Trophoblast cell (in vitro differentiated cells and primary cell): Measurements from ENCODE around the gene AR.

Experiments used
- DNase-seq, 2 donors: peaks; one replicate each; pipeline ENCODE4 v3.0.0-alpha.2; 2016
- H2AFZ ChIP-seq: 2 replicates; pipeline ENCODE4 v1.6.1; 2013; ENCODE audit warnings: low read length, moderate library complexity, mild to moderate bottlenecking; ENCODE audit not compliant: insufficient read depth, poor library complexity
- H2AK5ac ChIP-seq: 2 replicates; pipeline ENCODE4 v1.6.1; 2013; ENCODE audit warnings: mild to moderate bottlenecking, low read length
- H2BK120ac ChIP-seq: 2 replicates; pipeline ENCODE4 v1.6.1; 2013; ENCODE audit warnings: low read length, mild to moderate bottlenecking, moderate library complexity; ENCODE audit not compliant: insufficient read depth, poor library complexity
- H2BK12ac ChIP-seq: 2 replicates; pipeline ENCODE4 v1.6.1; 2013; ENCODE audit warnings: mild to moderate bottlenecking, low read length, moderate library complexity
- H2BK5ac ChIP-seq: 2 replicates; pipeline ENCODE4 v1.6.1; 2013; ENCODE audit warnings: low read length, low read depth, moderate library complexity, mild to moderate bottlenecking; ENCODE audit not compliant: poor library complexity
- H3K14ac ChIP-seq: 2 replicates; pipeline ENCODE4 v1.6.1; 2013; ENCODE audit warnings: mild to moderate bottlenecking, low read length
- H3K18ac ChIP-seq: 2 replicates; pipeline ENCODE4 v1.6.1; 2013; ENCODE audit warnings: mild to moderate bottlenecking, low read length
- H3K23ac ChIP-seq: 2 replicates; pipeline ENCODE4 v1.6.1; 2013; ENCODE audit warnings: low read length
- H3K27ac ChIP-seq: 2 replicates; pipeline ENCODE4 v1.5.1; 2013; ENCODE audit warnings: low read depth, mild to moderate bottlenecking, inconsistent platforms, low read length, moderate library complexity
- H3K27me3 ChIP-seq: 2 replicates; pipeline ENCODE4 v1.6.1; 2013; ENCODE audit warnings: inconsistent platforms, mild to moderate bottlenecking, low read length, moderate library complexity; ENCODE audit not compliant: insufficient read depth
- H3K36me3 ChIP-seq, 2 experiments: 1 replicate in 1 of 2; 2 replicates in 1 of 2; pipeline ENCODE4 v1.6.1; 2013; ENCODE audit warnings: low read length in 2 of 2, mild to moderate bottlenecking in 2 of 2, moderate library complexity in 1 of 2; ENCODE audit not compliant: insufficient read depth in 2 of 2, control insufficient read depth in 1 of 2
- H3K4ac ChIP-seq: 2 replicates; pipeline ENCODE4 v1.6.1; 2013; ENCODE audit warnings: low read depth, mild to moderate bottlenecking, low read length, moderate library complexity
- H3K4me1 ChIP-seq, 2 experiments: 1 replicate in 1 of 2; 2 replicates in 1 of 2; pipeline ENCODE4 v1.6.1; 2013; ENCODE audit warnings: low read length in 2 of 2, mild to moderate bottlenecking in 2 of 2, moderate library complexity in 1 of 2; ENCODE audit not compliant: insufficient read depth in 2 of 2, control insufficient read depth in 1 of 2
- H3K4me2 ChIP-seq: 2 replicates; pipeline ENCODE4 v1.6.1; 2013; ENCODE audit warnings: inconsistent platforms, mild to moderate bottlenecking, low read length, moderate library complexity
- H3K4me3 ChIP-seq: 2 replicates; pipeline ENCODE4 v1.5.1; 2013; ENCODE audit warnings: mild to moderate bottlenecking, low read depth, low read length, inconsistent platforms
- H3K79me1 ChIP-seq: one replicate; pipeline ENCODE4 v1.6.1; 2013; ENCODE audit warnings: low read length
- H3K79me2 ChIP-seq: 2 replicates; pipeline ENCODE4 v1.6.1; 2013; ENCODE audit warnings: low read length, mild to moderate bottlenecking; ENCODE audit not compliant: control insufficient read depth, insufficient read depth, poor library complexity
- H3K9ac ChIP-seq: 2 replicates; pipeline ENCODE4 v1.6.1; 2013; ENCODE audit warnings: mild to moderate bottlenecking, low read length
- H3K9me3 ChIP-seq: 2 replicates; pipeline ENCODE4 v1.6.1; 2013; ENCODE audit warnings: low read depth, mild to moderate bottlenecking, control low read depth, inconsistent platforms, low read length; ENCODE audit not compliant: insufficient read depth
- H4K12ac ChIP-seq: 2 replicates; pipeline ENCODE4 v1.6.1; 2013; ENCODE audit warnings: low read depth, mild to moderate bottlenecking, low read length, moderate library complexity
- H4K8ac ChIP-seq: 2 replicates; pipeline ENCODE4 v1.6.1; 2013; ENCODE audit warnings: low read depth, mild to moderate bottlenecking, low read length, moderate library complexity
- H4K91ac ChIP-seq: one replicate; pipeline ENCODE4 v1.6.1; 2013; ENCODE audit warnings: low read depth, mild to moderate bottlenecking, low read length, moderate library complexity
- WGBS: extraction: QIAGEN DNeasy Blood & Tissue Kit; methylation state at CpG from one replicate; pipeline ENCODE4 v1.1.7; 2013; ENCODE audit warnings: missing lambda C conversion rate; ENCODE audit not compliant: insufficient read length, insufficient coverage; ENCODE audit errors: extremely low coverage; 5-methylcytosine and 5-hydroxymethylcytosine counted together

The AR gene

DNA sequence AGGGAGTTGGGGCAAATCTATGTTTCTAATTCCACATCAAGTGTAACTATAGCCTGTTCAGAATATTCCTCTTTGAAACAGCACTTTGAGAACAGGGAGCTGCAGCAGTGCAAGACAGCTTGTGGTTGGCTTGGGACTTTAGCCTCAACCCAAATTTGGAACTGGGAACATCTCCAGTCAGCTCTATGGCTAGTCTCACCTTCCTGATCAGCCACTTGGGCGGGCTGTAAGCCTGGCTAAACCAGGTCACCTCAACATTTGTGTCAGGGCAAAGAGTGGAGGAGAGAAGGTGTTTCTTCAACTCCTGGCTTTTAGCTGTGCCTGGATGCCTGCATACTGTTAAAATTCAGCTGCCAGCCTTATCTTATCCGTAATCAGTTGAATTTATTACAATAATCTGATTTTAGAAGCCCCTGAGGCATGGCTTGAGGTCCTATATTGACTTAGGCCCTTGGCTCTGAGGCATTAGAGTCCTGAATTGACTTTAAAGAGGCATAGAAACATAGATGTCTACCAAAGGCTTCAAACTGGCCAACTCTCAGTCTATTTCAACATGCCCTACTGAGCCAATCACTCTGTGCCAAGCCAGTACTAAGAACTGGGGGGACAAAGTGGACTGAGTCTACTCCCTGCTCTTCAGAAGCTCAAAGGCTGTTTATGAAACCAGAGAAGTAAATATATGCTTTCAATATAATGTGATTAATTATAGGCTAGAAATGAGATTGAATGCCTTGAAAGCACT lies 18.7 kb upstream of the AR start:
- Histone ChIP-seq H2BK120ac (no peak overlapping the region), H3K4me2 (no peak overlapping the region), H4K12ac (no peak overlapping the region)

DNA sequence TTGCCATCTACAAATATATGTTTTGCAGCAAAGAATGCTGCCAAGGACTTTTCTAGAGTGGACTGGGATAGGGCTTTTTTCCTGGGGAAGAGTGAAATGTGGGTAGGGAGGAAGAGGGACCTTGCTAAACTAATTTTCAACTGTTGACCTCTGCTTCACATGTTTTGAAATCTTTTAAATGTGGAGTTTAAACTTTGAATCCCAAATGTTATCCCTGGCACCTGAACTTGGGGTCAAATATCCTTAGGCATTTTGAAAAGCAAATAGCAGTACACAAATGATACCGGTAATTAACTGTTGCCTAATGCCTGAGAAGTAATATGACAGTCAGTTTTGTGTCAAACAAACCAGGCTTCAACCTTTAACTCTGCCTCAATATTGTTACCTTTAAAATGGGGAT lies 7.3 kb upstream of the AR start:
- Histone ChIP-seq H3K36me3 (no peaks in the 10 kb centered on the region), H3K14ac (no peak overlapping the region), H3K9me3 (no peaks in the 10 kb centered on the region), H4K8ac (no peak overlapping the region), H4K91ac (no peak overlapping the region), H3K4me1 (no peaks in the 10 kb centered on the region), H3K23ac (no peak overlapping the region), H3K27me3 (no peaks in the 10 kb centered on the region), H2AK5ac (no peak overlapping the region), H3K4me2 (no peak overlapping the region), H3K18ac (no peak overlapping the region), H3K79me2 (no peaks in the 10 kb centered on the region), H3K4me3 (no peak overlapping the region), H2BK12ac (no peak overlapping the region), H3K9ac (no peak overlapping the region), H3K79me1 (no peaks in the 10 kb centered on the region), H2AFZ (no peak overlapping the region), H3K4ac (no peak overlapping the region), H3K27ac (no peak overlapping the region), H2BK5ac (no peak overlapping the region), H2BK120ac (no peak overlapping the region), H4K12ac (no peak overlapping the region)
- WGBS, result no CpG with 5 or more reads among the region's 1 CpG
- no peak for DNase-seq

More for the DNA sequence above, 18.7 kb upstream of the AR start:
- no CpG with 5 or more reads among the region's 2 CpGs for WGBS
- Histone ChIP-seq H3K9me3 (no peaks in the 10 kb centered on the region), H3K18ac (no peak overlapping the region), H3K79me1 (no peaks in the 10 kb centered on the region), H3K27ac (no peak overlapping the region), H2AFZ (no peak overlapping the region), H3K79me2 (no peaks in the 10 kb centered on the region), H2BK12ac (no peak overlapping the region), H3K14ac (no peak overlapping the region), H3K23ac (no peak overlapping the region), H3K36me3 (no peaks in the 10 kb centered on the region), H3K9ac (no peak overlapping the region), H2BK5ac (no peak overlapping the region), H4K91ac (no peak overlapping the region), H3K4ac (no peak overlapping the region), H3K4me3 (no peak overlapping the region), H3K27me3 (no peaks in the 10 kb centered on the region), H3K4me1 (no peaks in the 10 kb centered on the region), H4K8ac (no peak overlapping the region), H2AK5ac (no peak overlapping the region)
- DNase-seq, result peak in 1 of 2 donors; percentile 25

DNA sequence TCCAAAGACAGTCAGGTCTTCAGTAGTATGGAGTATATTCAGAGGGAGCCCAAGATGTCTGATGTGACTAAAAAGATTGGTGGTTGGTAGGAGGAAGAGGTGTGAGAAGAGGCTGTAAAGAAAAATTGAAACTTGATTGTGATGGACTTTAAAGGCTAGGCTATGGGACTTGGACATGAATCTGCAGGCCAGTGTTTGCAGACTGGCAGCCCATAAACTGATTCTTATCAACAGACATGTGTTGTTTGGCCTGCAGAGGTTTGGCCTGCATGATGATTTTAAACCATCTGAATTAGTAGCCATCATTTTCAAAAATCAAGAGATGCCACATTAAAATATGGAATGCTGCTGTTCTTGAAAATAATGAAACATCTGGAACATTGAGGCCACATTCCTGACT lies 5.4 kb upstream of the AR start:
- Histone ChIP-seq H2AFZ (no peak overlapping the region), H2BK120ac (no peak overlapping the region)

DNA sequence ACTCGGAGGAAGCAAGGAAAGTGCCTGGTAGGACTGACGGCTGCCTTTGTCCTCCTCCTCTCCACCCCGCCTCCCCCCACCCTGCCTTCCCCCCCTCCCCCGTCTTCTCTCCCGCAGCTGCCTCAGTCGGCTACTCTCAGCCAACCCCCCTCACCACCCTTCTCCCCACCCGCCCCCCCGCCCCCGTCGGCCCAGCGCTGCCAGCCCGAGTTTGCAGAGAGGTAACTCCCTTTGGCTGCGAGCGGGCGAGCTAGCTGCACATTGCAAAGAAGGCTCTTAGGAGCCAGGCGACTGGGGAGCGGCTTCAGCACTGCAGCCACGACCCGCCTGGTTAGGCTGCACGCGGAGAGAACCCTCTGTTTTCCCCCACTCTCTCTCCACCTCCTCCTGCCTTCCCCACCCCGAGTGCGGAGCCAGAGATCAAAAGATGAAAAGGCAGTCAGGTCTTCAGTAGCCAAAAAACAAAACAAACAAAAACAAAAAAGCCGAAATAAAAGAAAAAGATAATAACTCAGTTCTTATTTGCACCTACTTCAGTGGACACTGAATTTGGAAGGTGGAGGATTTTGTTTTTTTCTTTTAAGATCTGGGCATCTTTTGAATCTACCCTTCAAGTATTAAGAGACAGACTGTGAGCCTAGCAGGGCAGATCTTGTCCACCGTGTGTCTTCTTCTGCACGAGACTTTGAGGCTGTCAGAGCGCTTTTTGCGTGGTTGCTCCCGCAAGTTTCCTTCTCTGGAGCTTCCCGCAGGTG lies 637 bp downstream of the AR start:
- no peak overlapping the region for H4K12ac ChIP-seq
- H2BK12ac ChIP-seq, result no peak overlapping the region
- H3K4ac ChIP-seq, result no peak overlapping the region
- H3K36me3 ChIP-seq, result no peaks in the 10 kb centered on the region
- H2AFZ ChIP-seq, result no peak overlapping the region
- no peak overlapping the region for H2BK120ac ChIP-seq
- H3K4me3 ChIP-seq, result peak overlapping the region; percentile 61
- H3K27ac ChIP-seq, result no peak overlapping the region
- H3K4me2 ChIP-seq, result peak overlapping the region; percentile 89
- no peak overlapping the region for H4K91ac ChIP-seq
- no peaks in the 10 kb centered on the region for H3K27me3 ChIP-seq
- no peak for DNase-seq
- no peak overlapping the region for H3K9ac ChIP-seq
- peaks cover 0 to 10% of the 10 kb centered on the region in 2 experiments for H3K4me1 ChIP-seq
- H3K14ac ChIP-seq, result no peak overlapping the region
- no peaks in the 10 kb centered on the region for H3K79me2 ChIP-seq
- H3K9me3 ChIP-seq, result no peaks in the 10 kb centered on the region
- no peak overlapping the region for H2AK5ac ChIP-seq
- no CpG with 5 or more reads among the region's 30 CpGs for WGBS
- no peak overlapping the region for H3K18ac ChIP-seq
- no peak overlapping the region for H2BK5ac ChIP-seq
- H3K79me1 ChIP-seq, result peaks cover 2% of the 10 kb centered on the region
- no peak overlapping the region for H4K8ac ChIP-seq
- H3K23ac ChIP-seq, result no peak overlapping the region

More for the DNA sequence above, 5.4 kb upstream of the AR start:
- H3K4me3 ChIP-seq, result no peak overlapping the region
- H4K12ac ChIP-seq, result no peak overlapping the region
- no peak overlapping the region for H3K4me2 ChIP-seq
- H3K18ac ChIP-seq, result no peak overlapping the region
- no peaks in the 10 kb centered on the region for H3K79me1 ChIP-seq
- H2BK5ac ChIP-seq, result no peak overlapping the region
- H2BK12ac ChIP-seq, result no peak overlapping the region
- no peak overlapping the region for H2AK5ac ChIP-seq
- H3K9ac ChIP-seq, result no peak overlapping the region
- H3K4me1 ChIP-seq, result no peaks in the 10 kb centered on the region
- H3K23ac ChIP-seq, result no peak overlapping the region
- no peak overlapping the region for H3K14ac ChIP-seq
- no peak overlapping the region for H3K27ac ChIP-seq
- no peaks in the 10 kb centered on the region for H3K36me3 ChIP-seq
- DNase-seq, result no peak
- no peaks in the 10 kb centered on the region for H3K27me3 ChIP-seq
- H3K9me3 ChIP-seq, result no peaks in the 10 kb centered on the region
- no peak overlapping the region for H4K91ac ChIP-seq
- H3K79me2 ChIP-seq, result no peaks in the 10 kb centered on the region
- H4K8ac ChIP-seq, result no peak overlapping the region
- H3K4ac ChIP-seq, result no peak overlapping the region
